Skin of body (tissue), 2 donors: Measurements from ENCODE around the gene ESR1. TPM values are rescaled to one million over a fixed set of nuclear protein-coding genes. Genes with fewer than 3 reads are reported as not detected.

ENCODE experiments used
- DNase-seq: peaks from one replicate; lab custom pipeline; 2025; lab: John Stamatoyannopoulos, UW
- total RNA-seq: library from RNA; depleted of rRNA; stranded (reverse); fragments of >200 nt; gene quantifications from one replicate; pipeline ENCODE4 v1.2.3, GENCODE V29; 2014

The ESR1 gene
- total RNA-seq, 1 donor from 2014 or later, result 2.2 TPM

- DNase-seq, result no peak
Observed at GRCh38 chr6:152093711-152094110, 286.2 kb downstream of the ESR1 start.

DNA sequence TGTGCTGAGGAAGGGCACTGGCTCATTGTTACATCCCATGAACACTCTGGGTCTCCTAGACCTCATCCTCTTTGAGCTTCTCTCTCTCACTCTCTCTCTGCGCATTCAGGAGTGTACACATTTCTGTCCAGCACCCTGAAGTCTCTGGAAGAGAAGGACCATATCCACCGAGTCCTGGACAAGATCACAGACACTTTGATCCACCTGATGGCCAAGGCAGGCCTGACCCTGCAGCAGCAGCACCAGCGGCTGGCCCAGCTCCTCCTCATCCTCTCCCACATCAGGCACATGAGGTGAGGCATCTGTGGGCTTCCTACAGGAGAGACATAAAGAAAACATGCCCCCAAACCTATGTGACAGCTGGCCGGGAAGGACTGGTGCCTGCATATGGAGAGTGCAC, 286.8 kb downstream of the ESR1 start:
- DNase-seq, result no peak

DNA sequence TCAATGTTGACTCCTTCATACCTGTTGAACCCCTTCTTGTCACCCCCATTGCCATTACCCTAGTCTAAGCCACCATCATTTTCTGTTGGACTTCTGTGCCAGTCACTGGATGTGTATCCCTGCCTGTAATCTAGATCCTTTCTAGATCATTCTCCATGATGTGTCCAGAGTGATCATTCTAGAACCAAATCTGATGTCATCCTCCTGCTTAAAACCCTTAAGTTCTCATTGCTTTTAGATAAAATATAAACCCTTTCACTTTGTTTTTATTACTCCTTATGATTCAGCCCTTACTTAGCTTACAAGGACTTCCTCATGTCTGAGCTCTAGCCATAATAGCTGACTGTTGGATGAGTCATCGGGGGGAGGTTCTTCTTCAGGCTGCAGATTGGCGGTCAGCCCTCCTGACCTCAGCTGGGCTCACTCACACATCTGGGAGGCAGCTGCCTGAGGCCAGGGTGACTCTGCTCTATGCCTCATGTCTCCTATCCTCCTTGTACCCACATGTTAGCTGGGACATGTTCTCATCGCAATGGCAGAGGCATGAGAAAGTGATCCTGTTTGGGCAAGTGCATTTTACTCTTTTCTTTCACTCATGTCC, 287.6 kb downstream of the ESR1 start:
- DNase-seq, result peak; percentile 60

DNA sequence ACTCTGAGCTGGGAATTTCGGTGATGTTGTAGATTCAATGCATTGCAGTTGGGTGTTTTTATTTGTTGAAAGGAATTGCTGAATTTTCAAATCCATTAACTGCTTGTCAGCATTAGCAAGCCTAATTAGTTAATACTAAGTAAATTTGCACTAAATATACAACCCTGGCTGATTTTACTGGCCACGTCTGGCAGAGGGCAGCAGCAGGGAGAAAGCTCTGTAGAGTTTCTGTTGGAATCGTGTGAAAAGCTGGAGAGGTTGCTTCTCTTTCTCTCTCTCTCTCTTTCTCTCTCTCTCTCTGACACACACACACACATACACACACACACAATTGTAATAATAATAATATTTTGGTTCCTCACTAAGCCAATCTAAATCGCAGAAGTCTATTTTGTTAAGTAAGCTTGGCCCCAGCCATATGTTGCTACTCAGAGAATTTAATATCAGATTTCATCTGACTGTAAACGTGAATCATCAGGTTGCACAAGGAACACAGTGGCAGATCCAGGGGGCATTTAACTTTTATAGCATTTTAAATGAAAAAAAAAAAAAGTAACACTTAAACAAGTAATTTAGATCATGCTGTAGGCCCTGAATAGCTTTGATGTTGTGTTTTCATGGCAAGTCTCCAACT, 289.5 kb downstream of the ESR1 start:
- DNase-seq, result peak; percentile 13

GRCh38 chr6:152098683-152099082, 291.2 kb downstream of the ESR1 start:
- no peak for DNase-seq

- no peak for DNase-seq
Observed at GRCh38 chr6:152099446-152100182, 292.1 kb downstream of the ESR1 start.

DNA sequence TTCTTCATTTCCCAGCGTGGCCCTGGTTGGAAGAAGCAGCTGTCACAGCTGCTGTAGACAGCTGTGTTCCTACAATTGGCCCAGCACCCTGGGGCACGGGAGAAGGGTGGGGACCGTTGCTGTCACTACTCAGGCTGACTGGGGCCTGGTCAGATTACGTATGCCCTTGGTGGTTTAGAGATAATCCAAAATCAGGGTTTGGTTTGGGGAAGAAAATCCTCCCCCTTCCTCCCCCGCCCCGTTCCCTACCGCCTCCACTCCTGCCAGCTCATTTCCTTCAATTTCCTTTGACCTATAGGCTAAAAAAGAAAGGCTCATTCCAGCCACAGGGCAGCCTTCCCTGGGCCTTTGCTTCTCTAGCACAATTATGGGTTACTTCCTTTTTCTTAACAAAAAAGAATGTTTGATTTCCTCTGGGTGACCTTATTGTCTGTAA, 292.7 kb downstream of the ESR1 start:
- DNase-seq, result no peak

- DNase-seq, result no peak
Observed at GRCh38 chr6:152107973-152108372, 300.5 kb downstream of the ESR1 start.

- DNase-seq, result no peak
Observed at GRCh38 chr6:152110886-152111820, 303.7 kb downstream of the ESR1 start.

- DNase-seq, result no peak
Observed at GRCh38 chr6:152112491-152113261, 305.2 kb downstream of the ESR1 start.

DNA sequence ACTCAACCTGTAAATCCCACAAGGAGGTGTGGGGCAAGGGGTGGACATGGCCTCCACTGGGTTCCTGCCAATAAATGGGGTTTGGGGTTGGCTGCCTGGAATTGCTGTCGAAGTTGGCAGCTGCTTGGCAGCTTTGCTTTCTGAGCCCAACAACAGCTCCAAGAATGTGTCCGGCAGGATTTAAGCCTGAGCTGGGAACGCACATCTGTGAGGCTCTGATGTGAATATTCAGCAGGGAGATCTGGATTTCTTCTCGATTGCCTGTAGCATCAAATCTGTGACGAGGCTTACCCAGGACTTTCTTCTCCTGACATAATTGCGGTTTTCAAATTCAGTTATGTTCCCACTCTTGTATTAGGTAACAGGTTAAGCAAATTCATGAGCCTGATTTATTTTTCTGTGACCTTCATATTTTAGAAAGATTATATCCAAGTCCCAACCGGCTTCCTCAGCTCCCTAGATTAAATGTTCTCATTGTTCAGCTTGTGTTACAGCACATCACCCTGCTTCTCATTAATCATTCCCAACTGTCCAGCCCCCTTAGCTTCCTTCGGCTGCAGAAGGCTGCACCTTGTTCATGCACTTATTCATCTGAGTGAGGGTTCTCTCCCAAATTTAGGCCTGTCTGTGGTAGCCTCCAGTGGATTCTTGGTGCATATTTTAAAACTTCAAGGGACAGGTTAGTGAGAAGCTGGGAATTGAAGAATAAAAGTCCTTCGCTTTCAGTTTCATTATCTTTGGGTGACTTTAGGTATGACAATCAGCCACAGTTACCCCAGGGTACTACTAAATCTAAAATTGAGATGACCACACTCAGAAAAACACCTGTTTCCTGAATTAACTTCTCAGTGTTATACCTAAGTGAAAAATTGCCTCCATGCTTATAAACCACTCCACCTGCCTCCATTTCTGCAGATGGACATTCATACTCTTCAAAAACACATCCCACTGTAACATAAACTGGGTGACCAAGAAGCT, 310.0 kb downstream of the ESR1 start:
- no peak for DNase-seq

DNA sequence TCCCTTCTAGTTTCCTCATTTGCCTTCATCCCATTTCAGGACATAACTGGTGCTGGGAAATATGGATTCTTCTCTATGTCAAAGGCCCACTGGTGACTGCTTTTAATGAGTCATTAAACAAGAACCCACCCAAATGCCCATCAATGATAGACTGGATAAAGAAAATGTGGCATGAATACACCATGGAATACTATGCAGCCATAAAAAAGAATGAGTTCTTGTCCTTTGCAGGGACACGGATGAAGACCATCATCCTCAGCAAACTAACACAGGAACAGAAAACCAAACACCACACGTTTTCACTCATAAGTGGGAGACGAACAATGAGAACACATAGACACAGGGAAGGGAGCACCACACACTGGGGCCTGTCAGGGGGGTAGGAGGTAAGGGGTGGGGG, 310.7 kb downstream of the ESR1 start:
- DNase-seq, result no peak

DNA sequence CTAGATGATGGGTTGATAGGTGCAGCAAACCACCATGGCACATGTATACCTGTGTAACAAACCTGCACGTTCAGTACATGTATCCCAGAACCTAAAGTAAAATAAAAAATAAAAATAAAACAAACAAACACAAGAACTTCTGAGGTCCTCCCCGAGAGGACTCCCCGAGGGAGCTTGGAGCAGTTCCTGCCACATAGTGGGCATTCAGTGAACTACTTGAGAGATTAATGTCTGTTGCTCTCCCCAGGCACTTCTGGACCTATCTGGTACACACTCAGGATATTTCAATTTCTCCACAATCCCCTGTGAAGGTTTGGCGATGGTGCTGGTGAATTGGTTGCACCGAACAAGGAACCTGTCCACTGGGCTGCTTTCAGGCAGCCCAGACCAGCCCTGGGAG, 311.2 kb downstream of the ESR1 start:
- no peak for DNase-seq

DNA sequence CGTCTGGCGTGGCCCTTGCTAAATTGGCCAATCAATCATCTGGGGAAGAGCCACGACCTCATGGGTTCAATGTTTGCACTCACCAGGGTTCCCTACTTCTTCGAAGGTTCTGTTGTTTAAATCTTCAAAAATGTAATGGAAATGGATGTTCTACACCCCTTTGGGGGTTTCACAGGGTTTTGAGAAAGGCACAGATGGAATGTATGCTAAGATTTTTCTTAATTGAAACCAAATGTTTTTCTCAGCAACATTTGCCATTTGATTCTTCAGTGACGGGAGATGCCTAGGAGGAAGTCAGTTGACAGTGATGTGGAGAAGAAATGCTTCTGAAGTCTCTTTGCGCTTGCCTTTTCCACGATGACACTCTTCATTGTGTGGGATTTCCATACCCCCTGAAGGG, 312.3 kb downstream of the ESR1 start:
- DNase-seq, result no peak

- no peak for DNase-seq
Observed at GRCh38 chr6:152121910-152122309, 314.4 kb downstream of the ESR1 start.

- DNase-seq, result no peak
Observed at GRCh38 chr6:152122434-152122833, 315.0 kb downstream of the ESR1 start.

DNA sequence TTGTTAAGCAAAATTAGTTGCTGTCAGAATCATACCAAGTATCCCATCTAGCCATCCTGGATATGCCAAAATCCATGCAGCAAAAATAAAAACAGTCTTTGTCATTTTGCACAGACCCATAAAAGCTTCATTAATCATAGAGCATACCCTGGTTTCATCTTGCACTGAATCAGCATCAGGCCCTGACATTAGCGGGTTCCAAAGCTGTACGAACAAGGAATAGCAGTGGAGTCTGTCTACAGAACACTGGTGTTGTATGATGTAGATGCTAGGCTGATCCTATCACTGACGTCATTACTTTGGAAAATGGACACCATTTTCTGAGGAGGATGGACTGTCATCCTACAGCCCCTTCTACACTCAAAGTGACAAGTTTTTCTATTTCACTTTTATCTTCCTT, 315.6 kb downstream of the ESR1 start:
- no peak for DNase-seq

DNA sequence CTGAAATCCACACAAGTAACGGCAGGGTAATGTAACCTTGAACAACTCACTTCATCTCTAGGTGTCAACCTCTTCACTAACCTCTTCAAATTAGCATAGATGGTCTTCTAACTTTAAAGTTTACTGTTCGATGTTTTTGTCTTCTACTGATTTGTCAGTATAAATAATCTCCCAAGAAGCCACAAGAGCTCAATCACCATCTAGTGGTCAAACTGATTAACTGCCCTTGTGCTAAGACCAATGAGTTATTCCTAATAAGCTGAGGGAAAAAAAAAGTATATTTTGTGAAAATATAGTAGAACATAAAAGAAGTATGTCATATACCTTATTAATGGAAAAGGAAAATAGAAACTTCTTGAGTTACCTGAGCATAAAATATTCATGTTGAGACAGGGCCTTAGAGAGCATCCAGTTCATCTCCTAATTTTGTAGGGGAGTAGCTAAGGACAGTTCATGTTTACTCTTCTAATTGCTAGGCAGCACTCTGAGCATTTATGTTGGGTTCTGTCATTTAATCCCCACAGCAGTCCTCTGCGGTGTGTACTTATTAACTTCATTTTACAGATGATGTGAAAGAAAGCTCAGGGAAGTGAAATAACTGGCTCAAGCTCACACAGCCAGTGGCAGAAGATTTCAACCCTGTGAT, 317.1 kb downstream of the ESR1 start:
- DNase-seq, result peak; percentile 38
